ENCODE measurements around the gene BTRC.

DNA sequence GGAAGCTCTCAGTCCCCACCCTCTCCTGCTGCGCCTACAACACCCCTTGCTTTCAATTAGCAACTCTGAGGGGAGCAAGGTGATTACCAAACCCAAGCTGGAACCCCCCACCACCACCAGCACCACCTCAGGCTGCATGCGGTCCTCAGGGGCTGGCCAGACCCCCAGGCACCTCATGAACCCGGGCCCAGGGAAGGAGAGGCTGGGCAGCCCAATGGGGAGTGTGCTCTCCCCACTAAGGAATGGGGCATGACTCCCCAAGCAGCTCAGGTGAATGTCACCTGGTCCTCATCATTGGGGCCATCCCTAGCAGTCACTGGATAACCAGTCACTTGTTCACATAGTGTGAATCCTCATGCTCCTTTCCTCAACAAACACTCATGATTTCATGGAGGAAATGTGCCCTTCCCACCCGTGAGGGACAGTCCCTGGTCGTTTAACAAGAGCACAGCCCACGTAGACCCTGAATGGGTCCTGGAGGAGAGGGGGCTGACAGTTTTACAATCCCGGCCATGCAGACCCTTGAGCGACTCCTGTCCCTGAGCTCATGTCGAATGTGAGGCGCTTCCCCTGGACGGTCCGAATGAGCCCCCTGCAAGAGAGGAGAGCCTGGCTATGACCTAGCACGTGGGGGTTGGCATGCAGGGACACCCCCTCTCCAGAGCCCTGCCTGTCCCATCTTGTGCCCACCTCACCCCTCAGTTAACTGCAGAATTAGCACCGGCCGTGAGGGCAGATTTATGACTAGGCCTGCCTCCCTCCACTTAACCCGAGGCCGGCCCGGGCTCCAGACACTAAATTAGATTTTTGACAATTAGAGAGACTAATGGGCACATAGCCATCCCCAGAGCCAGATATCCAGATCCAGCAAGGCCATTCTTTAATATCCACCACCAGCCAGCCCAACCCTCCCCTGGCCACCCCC, 205.0 kb downstream of the BTRC start:
- TF ChIP-seq CTCF (IDR thresholded peaks at IDR 0.05; ENCODE audit: low read depth, low read length) = no peak
- no peak for TF ChIP-seq POLR2A (IDR thresholded peaks at IDR 0.05; ENCODE audit: extremely low read depth, insufficient read length)
- no peak for TF ChIP-seq MYC (IDR thresholded peaks at IDR 0.05; ENCODE audit: low read depth, low read length)
- TF ChIP-seq MAX (IDR thresholded peaks at IDR 0.05; ENCODE audit: low read depth, low read length) = no peak

Data from NB4 (cell line).